ENCODE results near the gene IGFBP3. TPM values are rescaled to one million over a fixed set of nuclear protein-coding genes. Genes with fewer than 3 reads are reported as not detected.
A peak's percentile ranks its signal among the peaks of the same experiment; 100 is the strongest.

The IGFBP3 gene
- total RNA-seq, 1 experiment from 2014 or later, result 2.9 TPM

DNA sequence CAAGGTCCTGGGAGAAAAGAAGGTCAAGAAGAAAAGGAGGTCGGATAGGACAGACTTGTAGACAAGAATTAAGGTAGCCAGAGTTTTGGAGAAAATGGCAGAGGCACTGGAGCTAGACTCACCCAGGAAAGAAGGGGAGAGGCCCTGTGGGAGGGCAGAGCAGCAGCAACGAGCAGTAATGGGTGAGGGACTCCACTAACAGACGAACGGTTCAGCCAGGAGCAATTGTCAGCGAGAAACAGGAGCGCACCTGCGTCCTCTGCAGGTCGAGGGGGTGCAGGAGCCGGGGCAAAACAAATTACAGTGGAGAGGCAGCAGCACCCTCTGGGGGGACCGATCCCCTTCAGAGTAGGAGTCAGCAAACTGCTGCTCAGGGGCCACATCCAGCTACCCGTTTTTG lies 18.5 kb upstream of the IGFBP3 start (continued):
- TF ChIP-seq, protein P1, sequence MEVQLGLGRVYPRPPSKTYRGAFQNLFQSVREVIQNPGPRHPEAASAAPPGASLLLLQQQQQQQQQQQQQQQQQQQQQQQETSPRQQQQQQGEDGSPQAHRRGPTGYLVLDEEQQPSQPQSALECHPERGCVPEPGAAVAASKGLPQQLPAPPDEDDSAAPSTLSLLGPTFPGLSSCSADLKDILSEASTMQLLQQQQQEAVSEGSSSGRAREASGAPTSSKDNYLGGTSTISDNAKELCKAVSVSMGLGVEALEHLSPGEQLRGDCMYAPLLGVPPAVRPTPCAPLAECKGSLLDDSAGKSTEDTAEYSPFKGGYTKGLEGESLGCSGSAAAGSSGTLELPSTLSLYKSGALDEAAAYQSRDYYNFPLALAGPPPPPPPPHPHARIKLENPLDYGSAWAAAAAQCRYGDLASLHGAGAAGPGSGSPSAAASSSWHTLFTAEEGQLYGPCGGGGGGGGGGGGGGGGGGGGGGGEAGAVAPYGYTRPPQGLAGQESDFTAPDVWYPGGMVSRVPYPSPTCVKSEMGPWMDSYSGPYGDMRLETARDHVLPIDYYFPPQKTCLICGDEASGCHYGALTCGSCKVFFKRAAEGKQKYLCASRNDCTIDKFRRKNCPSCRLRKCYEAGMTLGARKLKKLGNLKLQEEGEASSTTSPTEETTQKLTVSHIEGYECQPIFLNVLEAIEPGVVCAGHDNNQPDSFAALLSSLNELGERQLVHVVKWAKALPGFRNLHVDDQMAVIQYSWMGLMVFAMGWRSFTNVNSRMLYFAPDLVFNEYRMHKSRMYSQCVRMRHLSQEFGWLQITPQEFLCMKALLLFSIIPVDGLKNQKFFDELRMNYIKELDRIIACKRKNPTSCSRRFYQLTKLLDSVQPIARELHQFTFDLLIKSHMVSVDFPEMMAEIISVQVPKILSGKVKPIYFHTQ (CRISPR knock-in tag; IDR thresholded peaks at IDR 0.05), result no peak
- no peak for TF ChIP-seq SOX15 (CRISPR knock-in tag; IDR thresholded peaks at IDR 0.05)
- no peak for TF ChIP-seq CTCF (IDR thresholded peaks at IDR 0.05)
- TF ChIP-seq ZNF317 (CRISPR knock-in tag; IDR thresholded peaks at IDR 0.05; ENCODE audit: borderline replicate concordance, low read depth), result no peak

GRCh38 chr7:45938626-45939302 lies 17.7 kb upstream of the IGFBP3 start:
- TF ChIP-seq, protein P2, sequence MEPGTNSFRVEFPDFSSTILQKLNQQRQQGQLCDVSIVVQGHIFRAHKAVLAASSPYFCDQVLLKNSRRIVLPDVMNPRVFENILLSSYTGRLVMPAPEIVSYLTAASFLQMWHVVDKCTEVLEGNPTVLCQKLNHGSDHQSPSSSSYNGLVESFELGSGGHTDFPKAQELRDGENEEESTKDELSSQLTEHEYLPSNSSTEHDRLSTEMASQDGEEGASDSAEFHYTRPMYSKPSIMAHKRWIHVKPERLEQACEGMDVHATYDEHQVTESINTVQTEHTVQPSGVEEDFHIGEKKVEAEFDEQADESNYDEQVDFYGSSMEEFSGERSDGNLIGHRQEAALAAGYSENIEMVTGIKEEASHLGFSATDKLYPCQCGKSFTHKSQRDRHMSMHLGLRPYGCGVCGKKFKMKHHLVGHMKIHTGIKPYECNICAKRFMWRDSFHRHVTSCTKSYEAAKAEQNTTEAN (CRISPR knock-in tag; IDR thresholded peaks at IDR 0.05), result no peak
- no peak for TF ChIP-seq ZNF317 (CRISPR knock-in tag; IDR thresholded peaks at IDR 0.05; ENCODE audit: borderline replicate concordance, low read depth)
- TF ChIP-seq ARID4B (CRISPR knock-in tag; IDR thresholded peaks at IDR 0.05; ENCODE audit: borderline replicate concordance), result no peak
- no peak for TF ChIP-seq FOXP1 (CRISPR knock-in tag; IDR thresholded peaks at IDR 0.05; ENCODE audit: borderline replicate concordance)
- TF ChIP-seq CTCF (IDR thresholded peaks at IDR 0.05), result peak; percentile 69
- CTCF ChIA-PET, result interaction anchor here (1.0 to 3.6 kb wide), 3 partner anchors 16 to 194 kb away, joined by 3 to 16 read pairs (median 4); partner anchors contain the start of gene IGFBP3
- H3K4me3 Mint-ChIP-seq, result no peak overlapping the region
- H3K36me3 Mint-ChIP-seq, result peaks cover 2% of the 10 kb centered on the region; the same call in 1 of the 2 replicates
- H3K4me1 Mint-ChIP-seq, result 0 out of 2 replicates have a peak, but pooled peaks cover 2% of the 10 kb centered on the region
- POLR2A ChIA-PET, result no interaction called here
- no peak overlapping the region for H3K27ac Mint-ChIP-seq
- peak; percentile 96 for ATAC-seq
- no peaks in the 10 kb centered on the region for H3K27me3 Mint-ChIP-seq (ENCODE audit: low read depth)
- H3K9me3 Mint-ChIP-seq, result peaks cover 13% of the 10 kb centered on the region
- peak; percentile 74 for DNase-seq (ENCODE audit: low spot score)

GRCh38 chr7:45937862-45938261 lies 16.8 kb upstream of the IGFBP3 start:
- H3K4me1 Mint-ChIP-seq, result 0 out of 2 replicates have a peak, but pooled peaks cover 2% of the 10 kb centered on the region
- CTCF ChIA-PET, result interaction anchor here (0.6 to 3.6 kb wide), 3 partner anchors 15 to 408 kb away, joined by 3 to 16 read pairs (median 3); partner anchors contain the start of gene IGFBP3
- no peaks in the 10 kb centered on the region for H3K27me3 Mint-ChIP-seq (ENCODE audit: low read depth)
- DNase-seq (ENCODE audit: low spot score), result no peak
- H3K9me3 Mint-ChIP-seq, result peaks cover 15% of the 10 kb centered on the region
- no peak overlapping the region for H3K27ac Mint-ChIP-seq
- H3K36me3 Mint-ChIP-seq, result peaks cover 2% of the 10 kb centered on the region; the same call in 1 of the 2 replicates
- POLR2A ChIA-PET, result no interaction called here
- H3K4me3 Mint-ChIP-seq, result no peak overlapping the region
- ATAC-seq, result no peak
- TF ChIP-seq NFE2L1 (CRISPR knock-in tag; IDR thresholded peaks at IDR 0.05), result 0 out of 2 replicates have a peak, but pooled peaks have one; percentile 14
- no peak for TF ChIP-seq OVOL2 (CRISPR knock-in tag; IDR thresholded peaks at IDR 0.05; ENCODE audit: borderline replicate concordance)
- TF ChIP-seq, protein P3, sequence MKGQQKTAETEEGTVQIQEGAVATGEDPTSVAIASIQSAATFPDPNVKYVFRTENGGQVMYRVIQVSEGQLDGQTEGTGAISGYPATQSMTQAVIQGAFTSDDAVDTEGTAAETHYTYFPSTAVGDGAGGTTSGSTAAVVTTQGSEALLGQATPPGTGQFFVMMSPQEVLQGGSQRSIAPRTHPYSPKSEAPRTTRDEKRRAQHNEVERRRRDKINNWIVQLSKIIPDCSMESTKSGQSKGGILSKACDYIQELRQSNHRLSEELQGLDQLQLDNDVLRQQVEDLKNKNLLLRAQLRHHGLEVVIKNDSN (CRISPR knock-in tag; IDR thresholded peaks at IDR 0.05), result no peak
